MM.1S (cell line): ENCODE data around the gene CR1.

Experiments used
- DNase-seq: peaks from one replicate; pipeline ENCODE4 v3.0.0-alpha.2; 2015
- H2AFZ ChIP-seq: fragments of 300-600 bp; sonication (generic); 2 replicates; pipeline ENCODE4 v1.6.0; 2016; ENCODE audit warnings: antibody characterized with exemption, low read length
- H3F3A ChIP-seq: fragments of 300-600 bp; sonication (generic); 2 replicates; pipeline ENCODE4 v1.6.1; 2016; ENCODE audit warnings: mild to moderate bottlenecking, antibody characterized with exemption, low read length, moderate library complexity, mixed read lengths; ENCODE audit not compliant: insufficient read depth
- H3K27ac ChIP-seq: fragments of 300-600 bp; sonication (generic); 2 replicates; pipeline ENCODE4 v1.5.1; 2016; ENCODE audit warnings: mild to moderate bottlenecking, low read length
- H3K27me3 ChIP-seq: fragments of 300-600 bp; sonication (generic); replicated peaks from 2 replicates; pipeline ENCODE4 v1.6.0; 2016; ENCODE audit warnings: low read length; ENCODE audit not compliant: insufficient read depth
- H3K36me3 ChIP-seq: fragments of 300-600 bp; sonication (generic); replicated peaks from 2 replicates; pipeline ENCODE4 v1.6.1; 2016; ENCODE audit warnings: mild to moderate bottlenecking, low read length, mixed read lengths; ENCODE audit not compliant: insufficient read depth
- H3K4me1 ChIP-seq: fragments of 300-600 bp; sonication (generic); 2 replicates; pipeline ENCODE4 v1.6.1; 2016; ENCODE audit warnings: low read length, mixed read lengths
- H3K4me2 ChIP-seq: fragments of 300-600 bp; sonication (generic); 2 replicates; pipeline ENCODE4 v1.6.0; 2016; ENCODE audit warnings: low read depth, low read length
- H3K4me3 ChIP-seq: fragments of 300-600 bp; sonication (generic); 2 replicates; pipeline ENCODE4 v1.5.1; 2016; ENCODE audit warnings: low read length, mixed read lengths
- H3K79me2 ChIP-seq: fragments of 300-600 bp; sonication (generic); 2 replicates; pipeline ENCODE4 v1.6.1; 2016; ENCODE audit warnings: mixed run types, low read length, mixed read lengths
- H3K9ac ChIP-seq: fragments of 300-600 bp; sonication (generic); 2 replicates; pipeline ENCODE4 v1.6.1; 2016; ENCODE audit warnings: low read length, mixed read lengths
- H3K9me2 ChIP-seq: fragments of 300-600 bp; sonication (generic); replicated peaks from 2 replicates; pipeline ENCODE4 v1.6.1; 2016; ENCODE audit warnings: mild to moderate bottlenecking, low read length, mixed read lengths; ENCODE audit not compliant: insufficient read depth
- H3K9me3 ChIP-seq: fragments of 300-600 bp; sonication (generic); replicated peaks from 2 replicates; pipeline ENCODE4 v1.6.1; 2016; ENCODE audit warnings: mild to moderate bottlenecking, low read length, mixed read lengths; ENCODE audit not compliant: insufficient read depth
- H4K20me1 ChIP-seq: fragments of 300-600 bp; sonication (generic); 2 replicates; pipeline ENCODE4 v1.6.1; 2016; ENCODE audit warnings: mild to moderate bottlenecking, low read length, moderate library complexity, mixed read lengths; ENCODE audit not compliant: insufficient read depth
- CTCF ChIP-seq: fragments of 300-600 bp; sonication (generic); IDR thresholded peaks from 2 replicates; pipeline ENCODE4 v1.5.1; 2016; ENCODE audit warnings: antibody characterized with exemption, low read length, mixed read lengths
- EZH2 ChIP-seq: fragments of 300-600 bp; sonication (generic); optimal IDR thresholded peaks from 2 replicates; pipeline ENCODE3; 2017; ENCODE audit warnings: low read depth, mild to moderate bottlenecking, antibody characterized with exemption, low read length, mixed read lengths
- EZH2phosphoT487 ChIP-seq: fragments of 300-600 bp; sonication (generic); IDR thresholded peaks from 2 replicates; pipeline ENCODE4 v1.6.1; 2018; ENCODE audit warnings: antibody characterized with exemption, low read length

Gene CR1

GRCh38 chr1:207495801-207496792, at the start of gene CR1:
TSS of gene CR1 (plus strand) at chr1:207496157. CDS start at chr1:207496268, 111 bp downstream.
- no peak within 1 kb of the TSS for H3K9ac ChIP-seq
- no peak within 1 kb of the TSS for H3K27ac ChIP-seq
- DNase-seq: peak; percentile 57
- H3K4me2 ChIP-seq: peak within 1 kb of the TSS; percentile 84
- H4K20me1 ChIP-seq: no peaks in the 10 kb centered on the region
- H3K79me2 ChIP-seq: no peaks in the 10 kb centered on the region
- H3F3A ChIP-seq: no peaks in the 10 kb centered on the region
- H3K9me3 ChIP-seq: no peaks in the 10 kb centered on the region
- no peaks in the 10 kb centered on the region for H3K36me3 ChIP-seq
- peaks cover 28% of the 10 kb centered on the region for H3K27me3 ChIP-seq
- TF ChIP-seq EZH2phosphoT487: no peak
- no peak for TF ChIP-seq CTCF
- TF ChIP-seq EZH2: no peak
- peaks cover 3% of the 10 kb centered on the region; the same call in 1 of the 2 replicates for H3K4me1 ChIP-seq
- H2AFZ ChIP-seq: peak within 1 kb of the TSS; percentile 59
- H3K9me2 ChIP-seq: no peaks in the 10 kb centered on the region
- H3K4me3 ChIP-seq: peak within 1 kb of the TSS; percentile 53

GRCh38 chr1:207453710-207454045, 42.3 kb upstream of the CR1 start:
- peak overlapping the region; percentile 1; the same call in 1 of the 2 replicates for H3K27ac ChIP-seq
- no peaks in the 10 kb centered on the region for H3K36me3 ChIP-seq
- no peaks in the 10 kb centered on the region for H3K79me2 ChIP-seq
- H3F3A ChIP-seq: peaks cover 21% of the 10 kb centered on the region
- peaks cover 17% of the 10 kb centered on the region for H3K4me1 ChIP-seq
- peak overlapping the region; percentile 78 for H3K4me3 ChIP-seq
- peak overlapping the region; percentile 87 for H2AFZ ChIP-seq
- TF ChIP-seq EZH2 (no peak), EZH2phosphoT487 (no peak), CTCF (no peak)
- H4K20me1 ChIP-seq: no peaks in the 10 kb centered on the region
- no peaks in the 10 kb centered on the region for H3K9me2 ChIP-seq
- 0 out of 2 replicates have a peak, but pooled peaks cover 5% of the 10 kb centered on the region for H3K27me3 ChIP-seq
- no peak for DNase-seq
- H3K9me3 ChIP-seq: no peaks in the 10 kb centered on the region
- H3K4me2 ChIP-seq: peak overlapping the region; percentile 92
- 0 out of 2 replicates have a peak overlapping the region, but pooled peaks have one; percentile 3 for H3K9ac ChIP-seq

- H3K27me3 ChIP-seq: 0 out of 2 replicates have a peak, but pooled peaks cover 5% of the 10 kb centered on the region
- peak within 1 kb of the TSS; percentile 54 for H3K9ac ChIP-seq
- H3K9me3 ChIP-seq: no peaks in the 10 kb centered on the region
- H3K9me2 ChIP-seq: no peaks in the 10 kb centered on the region
- H4K20me1 ChIP-seq: no peaks in the 10 kb centered on the region
- peaks cover 19% of the 10 kb centered on the region for H3K4me1 ChIP-seq
- H3K79me2 ChIP-seq: no peaks in the 10 kb centered on the region
- H2AFZ ChIP-seq: peak within 1 kb of the TSS; percentile 87
- H3K36me3 ChIP-seq: no peaks in the 10 kb centered on the region
- peak within 1 kb of the TSS; percentile 92 for H3K4me2 ChIP-seq
- H3F3A ChIP-seq: peaks cover 21% of the 10 kb centered on the region
- peak within 1 kb of the TSS; percentile 78 for H3K4me3 ChIP-seq
- DNase-seq: peak; percentile 94
- H3K27ac ChIP-seq: peak within 1 kb of the TSS; percentile 49; the same call in 1 of the 2 replicates
- TF ChIP-seq EZH2phosphoT487 (no peak), CTCF (peak; percentile 84)
Observed at GRCh38 chr1:207454046-207454964, 41.7 kb upstream of the CR1 start, which contains the start of gene CR2. TSS of gene CR2 (plus strand) at chr1:207454328. CDS start at chr1:207454419, 91 bp downstream.
